NT2/D1 (cell line): ENCODE measurements around the gene SLC30A7.

Experiments used
- SUZ12 ChIP-seq: IDR thresholded peaks from 2 replicates; pipeline ENCODE4 v1.6.1; 2011; ENCODE audit not compliant: insufficient read length, insufficient read depth; ENCODE audit errors: extremely low read depth
- YY1 ChIP-seq: IDR thresholded peaks from 2 replicates; pipeline ENCODE4 v1.6.1; 2011; ENCODE audit not compliant: insufficient read length, insufficient read depth
- ZNF274 ChIP-seq: IDR thresholded peaks from 2 replicates; pipeline ENCODE4 v1.6.1; 2011; ENCODE audit warnings: mild to moderate bottlenecking, low read depth, low read length

- no peak for TF ChIP-seq YY1
- TF ChIP-seq ZNF274, result no peak
- no peak for TF ChIP-seq SUZ12
These were observed 14.2 kb upstream of the SLC30A7 start for GRCh38 chr1:100881687-100882086.
